B cell (primary cell): ENCODE measurements around the gene SCP2. TPM values are rescaled to one million over a fixed set of nuclear protein-coding genes. Genes with fewer than 3 reads are reported as not detected.

Experiments used
- ATAC-seq: fragments of 200-7000 bp; cut with Tn5 transposase; one replicate; pipeline ENCODE4 v1.10.0; 2021; ENCODE audit warnings: low read depth, mild to moderate bottlenecking, moderate number of reproducible peaks, moderate library complexity
- CTCF ChIA-PET: fragments of 350-600 bp; sonication (Branson Sonifier 250); formaldehyde crosslinking; loops from one replicate; lab custom pipeline; 2021; ENCODE audit warnings: antibody characterized with exemption, inconsistent platforms; lab: Charles Lee
- POLR2A ChIA-PET: fragments of 350-600 bp; sonication (Branson Sonifier 250); formaldehyde crosslinking; loops from one replicate; lab custom pipeline; 2021; ENCODE audit warnings: antibody characterized with exemption; lab: Charles Lee
- DNase-seq: peaks from one replicate; pipeline ENCODE4 v3.0.0; 2013
- H2AFZ ChIP-seq: 2 replicates; pipeline ENCODE4 v1.6.1; 2012; ENCODE audit warnings: mild to moderate bottlenecking, low read depth, low read length; ENCODE audit not compliant: insufficient read depth, poor library complexity, severe bottlenecking
- H3K27ac ChIP-seq, 2 donors: 1 replicate in 1 of 2; 2 replicates in 1 of 2; pipeline ENCODE4 v1.5.1; 2012 to 2013; ENCODE audit warnings: low read length in 2 of 2, mild to moderate bottlenecking in 2 of 2, moderate library complexity in 1 of 2
- H3K27me3 ChIP-seq, 4 experiments: fragments of 200-600 bp in 1 of 4; sonication (generic) in 1 of 4; replicated peaks in 1 of 4; 1 replicate in 2 of 4; 2 replicates in 2 of 4; pipeline versions ENCODE4 v1.6.1 to v1.7.0; 2013 to 2016; ENCODE audit warnings: low read length in 3 of 4, mild to moderate bottlenecking in 2 of 4, mixed read lengths in 1 of 4, moderate library complexity in 1 of 4; ENCODE audit not compliant: insufficient read depth in 4 of 4, control insufficient read depth in 3 of 4; ENCODE audit errors: control extremely low read depth in 1 of 4
- H3K36me3 ChIP-seq, 2 experiments: replicated peaks in 1 of 2; 1 replicate in 1 of 2; 2 replicates in 1 of 2; pipeline versions ENCODE4 v1.6.1 to v1.7.1; 2013; ENCODE audit warnings: low read length in 1 of 2; ENCODE audit not compliant: insufficient read depth in 2 of 2, control insufficient read depth in 1 of 2; ENCODE audit errors: control extremely low read depth in 1 of 2, extremely low read depth in 1 of 2
- H3K4me1 ChIP-seq, 2 donors: fragments of 200-600 bp in 1 of 2; sonication (generic) in 1 of 2; 1 replicate in 1 of 2; 2 replicates in 1 of 2; pipeline versions ENCODE4 v1.5.1 to v1.6.1; 2013 to 2017; ENCODE audit warnings: low read length in 2 of 2; ENCODE audit not compliant: control insufficient read depth in 2 of 2, insufficient read depth in 2 of 2
- H3K4me2 ChIP-seq: replicated peaks from 2 replicates; pipeline ENCODE3; 2012; ENCODE audit warnings: mild to moderate bottlenecking, low read depth, low read length; ENCODE audit not compliant: poor library complexity, severe bottlenecking
- H3K4me3 ChIP-seq, 5 experiments: fragments of 200-600 bp in 1 of 5; sonication (generic) in 1 of 5; 1 replicate in 3 of 5; 2 replicates in 2 of 5; pipeline versions ENCODE4 v1.5.1 to v1.7.0; 2011 to 2016; ENCODE audit warnings: low read length in 4 of 5, mild to moderate bottlenecking in 4 of 5, low read depth in 2 of 5, control low read depth in 1 of 5, moderate library complexity in 1 of 5; ENCODE audit not compliant: insufficient read depth in 1 of 5; ENCODE audit errors: control extremely low read depth in 1 of 5, extremely low read depth in 1 of 5
- H3K79me2 ChIP-seq: fragments of 200-600 bp; sonication (generic); one replicate; pipeline ENCODE4 v1.6.0; 2016; ENCODE audit warnings: low read length; ENCODE audit not compliant: control insufficient read depth, insufficient read depth
- H3K9ac ChIP-seq: fragments of 200-600 bp; sonication (generic); 2 replicates; pipeline ENCODE4 v1.6.1; 2017; ENCODE audit warnings: mild to moderate bottlenecking, low read length, moderate library complexity
- H3K9me3 ChIP-seq, 3 donors: one replicate each; pipeline versions ENCODE4 v1.6.1 to v1.7.1; 2013; ENCODE audit warnings: low read length in 2 of 3; ENCODE audit not compliant: control insufficient read depth in 2 of 3, insufficient read depth in 1 of 3; ENCODE audit errors: control extremely low read depth in 1 of 3
- H4K20me1 ChIP-seq: 2 replicates; pipeline ENCODE4 v1.6.0; 2012; ENCODE audit warnings: mild to moderate bottlenecking, low read length; ENCODE audit not compliant: insufficient read depth, control insufficient read depth, poor library complexity, severe bottlenecking
- H3K27ac Mint-ChIP-seq: one replicate; pipeline ENCODE4 v1.8.0; 2021; ENCODE audit warnings: mixed read lengths
- H3K27me3 Mint-ChIP-seq: one replicate; pipeline ENCODE4 v1.8.0; 2021; ENCODE audit warnings: mixed read lengths
- H3K4me1 Mint-ChIP-seq: one replicate; pipeline ENCODE4 v1.8.0; 2021; ENCODE audit warnings: mixed read lengths
- H3K4me3 Mint-ChIP-seq: one replicate; pipeline ENCODE4 v1.8.0; 2021; ENCODE audit warnings: mixed read lengths
- H3K9me3 Mint-ChIP-seq: one replicate; pipeline ENCODE4 v1.8.0; 2022; ENCODE audit warnings: mixed read lengths; ENCODE audit not compliant: insufficient read depth
- CTCF ChIP-seq: fragments of 200-600 bp; IDR thresholded peaks from one replicate; pipeline ENCODE4 v1.8.0; 2022; ENCODE audit warnings: antibody characterized with exemption, mild to moderate bottlenecking
- EZH2 ChIP-seq: IDR thresholded peaks from 2 replicates; pipeline ENCODE4 v1.6.1; 2012; ENCODE audit warnings: borderline replicate concordance, low read depth, mild to moderate bottlenecking, moderate library complexity, low read length; ENCODE audit not compliant: insufficient read depth, poor library complexity, severe bottlenecking
- WGBS: methylation state at CpG from one replicate; pipeline ENCODE4 v1.1.5; 2013; ENCODE audit warnings: missing lambda C conversion rate; ENCODE audit not compliant: insufficient coverage; 5-methylcytosine and 5-hydroxymethylcytosine counted together
- intact Hi-C: fragments of 100-400 bp; cut with micrococcal nuclease; formaldehyde crosslinking; loops from one replicate; pipeline ENCODE4 v1.10.0; 2022
- polyA plus RNA-seq: library from polyadenylated mRNA; depleted of rRNA; stranded (reverse); fragments of >200 nt; gene quantifications from 2 replicates; pipeline ENCODE4 v1.2.3, GENCODE V29; 2012
- total RNA-seq, 2 donors: library from RNA; stranded (reverse); fragments of 120-200 nt in 1 of 2; gene quantifications; 1 replicate in 1 of 2; 2 replicates in 1 of 2; pipeline versions ENCODE4 v1.2.3 to v1.2.4, GENCODE V29; 2013 to 2022

SCP2 gene
- total and polyA plus RNA-seq, 2 donors (not counting 1 experiment from before 2014, with no cell fraction given), result 19.4 to 46.6 TPM

- H3K79me2 ChIP-seq, result peaks cover 59% of the 10 kb centered on the region
- H3K27me3 Mint-ChIP-seq, result no peaks in the 10 kb centered on the region
- H2AFZ ChIP-seq, result no peak overlapping the region
- no peak overlapping the region for H3K27ac ChIP-seq
- 100% methylated on average over 1 of the region's 3 CpGs for WGBS
- H3K9ac ChIP-seq, result no peak overlapping the region
- H3K27ac Mint-ChIP-seq, result no peak overlapping the region
- H3K4me3 ChIP-seq, result no peak overlapping the region
- peaks cover 19% of the 10 kb centered on the region for H4K20me1 ChIP-seq
- ChIA-PET CTCF (no interaction called here), POLR2A (no interaction called here)
- no peak overlapping the region for H3K4me2 ChIP-seq
- H3K9me3 ChIP-seq, result no peaks in the 10 kb centered on the region
- intact Hi-C loops, result no loop called here
- DNase-seq (no peak), ATAC-seq (no peak)
- no peaks in the 10 kb centered on the region for H3K4me1 ChIP-seq
- TF ChIP-seq CTCF (no peak), EZH2 (no peak)
- peaks cover under 1 to 5% of the 10 kb centered on the region in 2 experiments for H3K36me3 ChIP-seq
- H3K27me3 ChIP-seq, result no peaks in the 10 kb centered on the region
- peaks cover 8% of the 10 kb centered on the region for H3K4me1 Mint-ChIP-seq
- no peaks in the 10 kb centered on the region for H3K9me3 Mint-ChIP-seq
- no peak overlapping the region for H3K4me3 Mint-ChIP-seq
Observed at GRCh38 chr1:53023546-53023945, 96.5 kb downstream of the SCP2 start.

DNA sequence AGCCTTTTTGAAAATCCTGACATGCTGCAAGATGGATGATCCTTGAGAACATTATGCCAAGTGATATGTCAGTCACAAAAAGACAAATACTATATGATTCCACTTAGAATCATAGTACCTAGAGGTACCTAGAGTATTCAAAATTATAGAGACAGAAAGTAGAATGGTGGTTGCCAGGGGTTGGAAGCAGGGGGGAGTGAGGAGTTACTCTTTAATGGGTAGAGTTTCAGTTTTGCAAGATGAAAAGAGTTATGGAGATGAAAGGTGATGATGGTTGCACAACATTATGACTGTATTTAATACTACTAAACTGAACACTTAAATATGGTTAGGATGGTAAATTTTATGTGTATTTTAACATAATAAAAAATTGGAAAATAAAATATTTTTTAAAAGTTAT is 97.0 kb downstream of the SCP2 start:
- Histone ChIP-seq H3K27me3 (no peaks in the 10 kb centered on the region), H3K9me3 (no peaks in the 10 kb centered on the region), H3K79me2 (peaks cover 59% of the 10 kb centered on the region), H3K4me1 (no peaks in the 10 kb centered on the region), H3K4me2 (no peak overlapping the region), H3K4me3 (no peak overlapping the region), H3K36me3 (peaks cover 1 to 5% of the 10 kb centered on the region in 2 experiments), H4K20me1 (peaks cover 19% of the 10 kb centered on the region), H3K9ac (no peak overlapping the region), H2AFZ (no peak overlapping the region), H3K27ac (no peak overlapping the region)
- ChIA-PET POLR2A (no interaction called here), CTCF (no interaction called here)
- H3K27me3 Mint-ChIP-seq, result no peaks in the 10 kb centered on the region
- no peaks in the 10 kb centered on the region for H3K9me3 Mint-ChIP-seq
- no peak for DNase-seq
- intact Hi-C loops, result no loop called here
- H3K4me1 Mint-ChIP-seq, result peaks cover 8% of the 10 kb centered on the region
- H3K27ac Mint-ChIP-seq, result no peak overlapping the region
- H3K4me3 Mint-ChIP-seq, result no peak overlapping the region
- no peak for ATAC-seq
- TF ChIP-seq CTCF, result no peak
- no peak for TF ChIP-seq EZH2
